Stimulated activated CD8-positive, alpha-beta memory T cell treated with anti-CD3 and anti-CD28 coated beads, Interleukin-4, amount 100 ng/mL, for 1 hour (primary cell): ENCODE data around the gene PIK3R3.

Experiments
- DNase-seq, 2 donors: peaks; one replicate each; pipeline ENCODE4 v3.0.0-alpha.2; 2020; ENCODE audit warnings: low read depth in 2 of 2, low spot score in 1 of 2

The PIK3R3 gene

GRCh38 chr1:45995298-45995697 is 137.1 kb downstream of the PIK3R3 start:
- DNase-seq, result no peak

GRCh38 chr1:45994423-45994822 is 138.0 kb downstream of the PIK3R3 start:
- DNase-seq, result no peak
